ENCODE results near the gene STPG3. TPM values are rescaled to one million over a fixed set of nuclear protein-coding genes. Genes with fewer than 3 reads are reported as not detected.

Gene STPG3
- total and polyA plus RNA-seq, 2 experiments from 2014 or later: not detected

GRCh38 chr9:137211532-137211931 is 39.6 kb upstream of the STPG3 start (continued):
- no peak for TF ChIP-seq ZNF462 (CRISPR knock-in tag; IDR thresholded peaks at IDR 0.05)
- TF ChIP-seq ZNF331 (CRISPR knock-in tag; IDR thresholded peaks at IDR 0.05; ENCODE audit: low read depth): no peak
- no peak for TF ChIP-seq POLR2AphosphoS5 (IDR thresholded peaks at IDR 0.05; ENCODE audit: low read depth)
- TF ChIP-seq EZH2 (IDR thresholded peaks at IDR 0.05; ENCODE audit: low read depth, unreplicated experiment): no peak

DNA sequence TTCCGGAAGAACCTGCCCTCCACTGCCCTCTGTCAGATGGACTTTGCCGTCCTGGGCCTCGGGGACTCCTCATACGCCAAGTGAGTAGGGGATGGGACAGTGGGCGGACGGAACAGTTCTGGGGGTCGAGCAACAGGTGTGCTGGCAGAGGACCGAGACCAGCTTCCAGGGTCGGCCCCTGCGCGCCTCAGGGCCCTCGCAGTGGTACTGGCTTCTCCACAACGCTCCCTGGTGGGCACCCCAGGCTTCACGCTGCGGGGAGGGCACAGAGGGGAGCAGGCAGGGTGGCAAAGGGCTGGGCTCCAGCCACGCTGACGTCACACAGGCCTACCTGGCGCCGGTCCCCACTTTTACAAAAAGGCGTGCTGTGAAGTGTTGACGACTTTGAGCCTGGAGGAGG is 38.6 kb upstream of the STPG3 start:
- peaks cover 6% of the 10 kb centered on the region for H3K4me1 Mint-ChIP-seq
- Histone ChIP-seq H4K20me1 (replicated peaks; ENCODE audit: insufficient read depth) (no peaks in the 10 kb centered on the region; the same call in 1 of the 2 replicates), H3K27me3 (ENCODE audit: insufficient read depth) (no peaks in the 10 kb centered on the region), H3K4me2 (no peak overlapping the region), H3K79me2 (replicated peaks; ENCODE audit: insufficient read depth) (no peaks in the 10 kb centered on the region), H3K4me3 (no peak overlapping the region), H2AFZ (no peak overlapping the region), H3K27ac (ENCODE audit: low read depth) (no peak overlapping the region), H3K4me1 (ENCODE audit: insufficient read depth) (no peaks in the 10 kb centered on the region), H3K36me3 (ENCODE audit: insufficient read depth) (no peaks in the 10 kb centered on the region), H3F3A (replicated peaks; ENCODE audit: low read depth) (0 out of 2 replicates have a peak, but pooled peaks cover under 1% of the 10 kb centered on the region), H3K9me2 (ENCODE audit: insufficient read depth) (no peaks in the 10 kb centered on the region)
- H3K27ac Mint-ChIP-seq: no peak overlapping the region
- peaks cover 22% of the 10 kb centered on the region for H3K36me3 Mint-ChIP-seq (ENCODE audit: low read depth)
- DNase-seq (ENCODE audit: low spot score) (no peak), ATAC-seq (no peak)
- TF ChIP-seq, protein P1, sequence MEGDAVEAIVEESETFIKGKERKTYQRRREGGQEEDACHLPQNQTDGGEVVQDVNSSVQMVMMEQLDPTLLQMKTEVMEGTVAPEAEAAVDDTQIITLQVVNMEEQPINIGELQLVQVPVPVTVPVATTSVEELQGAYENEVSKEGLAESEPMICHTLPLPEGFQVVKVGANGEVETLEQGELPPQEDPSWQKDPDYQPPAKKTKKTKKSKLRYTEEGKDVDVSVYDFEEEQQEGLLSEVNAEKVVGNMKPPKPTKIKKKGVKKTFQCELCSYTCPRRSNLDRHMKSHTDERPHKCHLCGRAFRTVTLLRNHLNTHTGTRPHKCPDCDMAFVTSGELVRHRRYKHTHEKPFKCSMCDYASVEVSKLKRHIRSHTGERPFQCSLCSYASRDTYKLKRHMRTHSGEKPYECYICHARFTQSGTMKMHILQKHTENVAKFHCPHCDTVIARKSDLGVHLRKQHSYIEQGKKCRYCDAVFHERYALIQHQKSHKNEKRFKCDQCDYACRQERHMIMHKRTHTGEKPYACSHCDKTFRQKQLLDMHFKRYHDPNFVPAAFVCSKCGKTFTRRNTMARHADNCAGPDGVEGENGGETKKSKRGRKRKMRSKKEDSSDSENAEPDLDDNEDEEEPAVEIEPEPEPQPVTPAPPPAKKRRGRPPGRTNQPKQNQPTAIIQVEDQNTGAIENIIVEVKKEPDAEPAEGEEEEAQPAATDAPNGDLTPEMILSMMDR (conservative IDR thresholded peaks at IDR 0.05; ENCODE audit: low read depth in 2 of 2): peak in 1 of 2 experiments; percentile 45; a peak in 2 of 4 replicates
- no peak for TF ChIP-seq EZH2phosphoT487 (IDR thresholded peaks at IDR 0.05; ENCODE audit: unreplicated experiment)
- H3K27me3 Mint-ChIP-seq (ENCODE audit: insufficient read depth, low read depth, poor library complexity): peaks cover 2% of the 10 kb centered on the region
- no peaks in the 10 kb centered on the region; the same call in 2 of the 3 replicates for H3K9me3 Mint-ChIP-seq
- no peak overlapping the region for H3K4me3 Mint-ChIP-seq

Data from GM23338 (cell line).